ENCODE results near the gene LRRC73. TPM values are rescaled to one million over a fixed set of nuclear protein-coding genes. Genes with fewer than 3 reads are reported as not detected.
"Not testable (repeated sequence)": the region's sequence is repeated elsewhere in the genome, so short reads cannot be mapped to it uniquely, and the experiment has no call there.

Gene LRRC73
- total RNA-seq, 1 experiment from 2014 or later = 0.55 TPM

DNA sequence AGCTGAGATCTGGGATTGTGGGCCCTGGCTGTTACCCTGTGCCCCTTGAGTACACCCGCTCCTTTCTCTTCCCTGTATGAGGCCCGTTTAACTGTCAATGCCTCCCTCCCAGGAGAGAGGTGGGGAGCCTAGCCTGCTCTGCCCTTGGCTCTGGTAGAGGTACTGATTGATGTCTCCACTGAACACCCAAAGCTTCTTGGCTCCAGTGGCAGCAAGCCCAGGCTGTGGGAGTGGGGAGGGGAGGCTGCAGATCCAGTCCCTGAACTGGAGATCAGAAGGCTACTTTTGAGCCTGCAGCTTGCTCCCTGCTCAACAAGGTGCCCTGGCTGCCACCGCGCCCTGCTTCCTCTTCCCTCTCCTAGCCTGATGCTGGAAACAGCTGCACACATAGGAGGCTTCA, 7.5 kb downstream of the LRRC73 start:
- Histone ChIP-seq H3F3A (ENCODE audit: insufficient read depth, low read depth) (peaks cover 13% of the 10 kb centered on the region; the same call in 1 of the 2 replicates), H3K9me3 (ENCODE audit: insufficient read depth, low read depth) (no peaks in the 10 kb centered on the region), H2AFZ (no peak overlapping the region), H3K27ac (no peak overlapping the region), H4K20me1 (ENCODE audit: insufficient read depth) (no peaks in the 10 kb centered on the region; the same call in 1 of the 2 replicates), H3K4me2 (no peak overlapping the region), H3K36me3 (ENCODE audit: low read depth) (peaks cover 15% of the 10 kb centered on the region; the same call in 1 of the 2 replicates), H3K27me3 (ENCODE audit: insufficient read depth, low read depth) (no peaks in the 10 kb centered on the region), H3K9me2 (ENCODE audit: insufficient read depth) (no peaks in the 10 kb centered on the region), H3K4me1 (replicated peaks; ENCODE audit: insufficient read depth) (no peaks in the 10 kb centered on the region), H3K4me3 (no peak overlapping the region), H3K79me2 (ENCODE audit: low read depth) (no peaks in the 10 kb centered on the region; the same call in 1 of the 2 replicates)
- no peak for TF ChIP-seq EZH2 (IDR thresholded peaks at IDR 0.05; ENCODE audit: low read depth)
- TF ChIP-seq, protein P1, sequence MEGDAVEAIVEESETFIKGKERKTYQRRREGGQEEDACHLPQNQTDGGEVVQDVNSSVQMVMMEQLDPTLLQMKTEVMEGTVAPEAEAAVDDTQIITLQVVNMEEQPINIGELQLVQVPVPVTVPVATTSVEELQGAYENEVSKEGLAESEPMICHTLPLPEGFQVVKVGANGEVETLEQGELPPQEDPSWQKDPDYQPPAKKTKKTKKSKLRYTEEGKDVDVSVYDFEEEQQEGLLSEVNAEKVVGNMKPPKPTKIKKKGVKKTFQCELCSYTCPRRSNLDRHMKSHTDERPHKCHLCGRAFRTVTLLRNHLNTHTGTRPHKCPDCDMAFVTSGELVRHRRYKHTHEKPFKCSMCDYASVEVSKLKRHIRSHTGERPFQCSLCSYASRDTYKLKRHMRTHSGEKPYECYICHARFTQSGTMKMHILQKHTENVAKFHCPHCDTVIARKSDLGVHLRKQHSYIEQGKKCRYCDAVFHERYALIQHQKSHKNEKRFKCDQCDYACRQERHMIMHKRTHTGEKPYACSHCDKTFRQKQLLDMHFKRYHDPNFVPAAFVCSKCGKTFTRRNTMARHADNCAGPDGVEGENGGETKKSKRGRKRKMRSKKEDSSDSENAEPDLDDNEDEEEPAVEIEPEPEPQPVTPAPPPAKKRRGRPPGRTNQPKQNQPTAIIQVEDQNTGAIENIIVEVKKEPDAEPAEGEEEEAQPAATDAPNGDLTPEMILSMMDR (conservative IDR thresholded peaks at IDR 0.05) = no peak
- POLR2A ChIA-PET (ENCODE audit: unreplicated experiment) = no interaction called here
- no peak for DNase-seq
- intact Hi-C loops (cut with micrococcal nuclease; ENCODE audit: unreplicated experiment) = no loop called here
- no TSS peak for BruUV-seq (replicated peaks)
- CTCF ChIA-PET = no interaction called here

DNA sequence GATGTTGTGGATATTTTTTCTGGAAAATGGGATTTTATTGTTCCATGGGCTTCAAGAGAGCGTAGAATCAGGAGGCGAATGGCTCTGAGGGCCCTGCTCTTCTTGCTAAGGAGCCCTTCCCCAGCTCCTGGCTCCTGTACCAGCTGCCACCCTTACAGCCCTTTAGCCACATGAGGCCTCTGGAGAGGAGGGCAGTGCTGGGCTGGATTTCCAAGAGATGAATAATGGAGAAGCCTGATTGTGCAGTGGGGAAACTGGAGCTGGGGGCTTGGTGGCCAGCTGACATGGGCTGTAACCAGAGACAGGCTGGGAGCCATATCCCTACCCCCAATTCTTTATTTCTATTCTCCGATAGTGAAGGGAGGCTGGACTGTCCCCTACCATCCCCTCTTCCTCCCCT, 9.2 kb downstream of the LRRC73 start:
- intact Hi-C loops (cut with micrococcal nuclease; ENCODE audit: unreplicated experiment) = no loop called here
- Histone ChIP-seq H3K9me2 (ENCODE audit: insufficient read depth) (no peaks in the 10 kb centered on the region), H3K27ac (no peak overlapping the region), H3K79me2 (ENCODE audit: low read depth) (peaks cover 4% of the 10 kb centered on the region; the same call in 1 of the 2 replicates), H4K20me1 (ENCODE audit: insufficient read depth) (0 out of 2 replicates have a peak, but pooled peaks cover under 1% of the 10 kb centered on the region), H2AFZ (no peak overlapping the region), H3K4me3 (no peak overlapping the region), H3K27me3 (ENCODE audit: insufficient read depth, low read depth) (no peaks in the 10 kb centered on the region), H3K9me3 (ENCODE audit: insufficient read depth, low read depth) (no peaks in the 10 kb centered on the region), H3K4me2 (no peak overlapping the region), H3K36me3 (ENCODE audit: low read depth) (peaks cover 15% of the 10 kb centered on the region; the same call in 1 of the 2 replicates), H3K4me1 (replicated peaks; ENCODE audit: insufficient read depth) (peaks cover 14% of the 10 kb centered on the region), H3F3A (ENCODE audit: insufficient read depth, low read depth) (peaks cover 19% of the 10 kb centered on the region; the same call in 1 of the 2 replicates)
- CTCF ChIA-PET = no interaction called here
- no peak for DNase-seq
- POLR2A ChIA-PET (ENCODE audit: unreplicated experiment) = no interaction called here
- TF ChIP-seq, protein P1 (conservative IDR thresholded peaks at IDR 0.05) = no peak
- no peak for TF ChIP-seq EZH2 (IDR thresholded peaks at IDR 0.05; ENCODE audit: low read depth)
- BruUV-seq (replicated peaks) = no TSS peak

DNA sequence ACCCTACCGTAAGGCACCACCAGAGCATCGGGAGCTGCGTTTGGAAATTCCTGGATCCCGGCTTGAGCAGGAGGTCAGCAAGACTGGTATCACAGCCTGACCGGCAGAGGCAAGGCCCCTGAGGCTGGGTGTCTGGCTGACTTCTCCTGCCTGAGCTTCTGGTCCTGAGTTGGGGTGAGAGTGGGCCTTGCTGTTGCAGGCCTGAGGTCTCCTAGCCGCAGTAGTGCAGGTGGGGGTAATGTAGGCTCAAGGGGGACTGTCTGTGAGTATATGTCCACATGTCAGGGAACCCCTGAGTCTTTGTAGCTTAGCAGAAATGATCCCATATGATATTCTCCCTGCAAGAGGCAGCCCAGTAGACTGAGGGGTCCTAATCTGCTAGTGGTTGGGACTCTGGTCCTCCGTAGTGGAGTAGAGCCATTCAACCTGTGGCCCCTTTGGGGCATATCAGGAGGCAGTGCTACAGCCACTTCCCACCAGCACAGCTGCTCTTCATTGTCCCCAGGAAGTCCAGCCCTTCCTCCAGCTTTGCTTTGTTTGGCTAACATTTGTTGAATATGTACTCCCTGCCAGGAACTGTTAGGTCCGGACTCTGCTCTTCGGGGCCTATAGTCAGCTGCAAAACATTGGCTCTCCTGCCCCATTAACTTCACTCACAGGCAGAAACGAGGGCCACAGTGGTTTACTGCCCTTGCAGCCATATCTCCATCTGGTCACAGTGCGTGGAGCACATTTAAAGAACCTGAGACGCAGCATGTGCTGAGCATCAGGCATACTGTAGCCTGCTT, 10.9 kb downstream of the LRRC73 start:
- Histone ChIP-seq H3K27ac (no peak overlapping the region), H3K27me3 (ENCODE audit: insufficient read depth, low read depth) (no peaks in the 10 kb centered on the region), H3K79me2 (ENCODE audit: low read depth) (peaks cover 4% of the 10 kb centered on the region; the same call in 1 of the 2 replicates), H3K4me1 (replicated peaks; ENCODE audit: insufficient read depth) (peaks cover 28% of the 10 kb centered on the region), H3K9me3 (ENCODE audit: insufficient read depth, low read depth) (no peaks in the 10 kb centered on the region), H3K36me3 (ENCODE audit: low read depth) (peaks cover 15% of the 10 kb centered on the region; the same call in 1 of the 2 replicates), H2AFZ (no peak overlapping the region), H3K4me3 (no peak overlapping the region), H3F3A (ENCODE audit: insufficient read depth, low read depth) (peaks cover 27% of the 10 kb centered on the region; the same call in 1 of the 2 replicates), H4K20me1 (ENCODE audit: insufficient read depth) (0 out of 2 replicates have a peak, but pooled peaks cover 5% of the 10 kb centered on the region), H3K9me2 (ENCODE audit: insufficient read depth) (no peaks in the 10 kb centered on the region), H3K4me2 (no peak overlapping the region)
- TF ChIP-seq EZH2 (IDR thresholded peaks at IDR 0.05; ENCODE audit: low read depth) = no peak
- TF ChIP-seq, protein P1 (conservative IDR thresholded peaks at IDR 0.05) = no peak
- no peak for DNase-seq
- no TSS peak for BruUV-seq (replicated peaks)
- ChIA-PET CTCF (no interaction called here), POLR2A (ENCODE audit: unreplicated experiment) (no interaction called here)
- intact Hi-C loops (cut with micrococcal nuclease; ENCODE audit: unreplicated experiment) = loop anchor here (5.0 to 10.0 kb wide), 3 partner anchors 64 to 324 kb away; partner anchors contain the start of genes CRIP3 and SRF

DNA sequence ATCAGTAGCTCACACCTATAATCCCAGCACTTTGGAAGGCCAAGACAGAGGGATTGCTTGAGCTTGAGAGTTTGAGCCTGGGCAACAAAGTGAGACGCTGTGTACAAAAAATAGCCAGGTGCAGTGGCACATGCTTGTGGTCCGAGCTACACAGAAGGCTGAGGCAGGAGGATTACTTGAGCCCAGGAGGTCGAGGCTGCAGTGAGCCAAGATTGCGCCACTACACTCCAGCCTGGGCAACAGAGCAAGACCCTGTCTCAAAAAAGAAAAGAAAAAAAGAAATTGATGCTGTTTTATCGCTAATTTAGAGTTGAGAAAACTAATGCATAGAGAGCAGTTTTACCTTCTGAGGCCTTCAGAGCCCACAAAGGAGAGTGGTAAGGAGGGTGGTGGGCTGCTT, 11.9 kb downstream of the LRRC73 start:
- CTCF ChIA-PET = interaction anchor here (0.5 to 1.4 kb wide), 2 partner anchors 38 to 44 kb away, joined by 3 read pairs; no protein-coding TSS in a partner anchor
- peaks cover 28% of the 10 kb centered on the region for H3K4me1 ChIP-seq (replicated peaks; ENCODE audit: insufficient read depth)
- not testable (repeated sequence) for BruUV-seq (replicated peaks); H3K27me3 ChIP-seq (ENCODE audit: insufficient read depth, low read depth); H3K27ac ChIP-seq; H2AFZ ChIP-seq; H3K4me3 ChIP-seq; H3K79me2 ChIP-seq (ENCODE audit: low read depth); H3K4me2 ChIP-seq; H3K9me3 ChIP-seq (ENCODE audit: insufficient read depth, low read depth); DNase-seq; H3K9me2 ChIP-seq (ENCODE audit: insufficient read depth); H4K20me1 ChIP-seq (ENCODE audit: insufficient read depth)
- H3F3A ChIP-seq (ENCODE audit: insufficient read depth, low read depth) = peaks cover 27% of the 10 kb centered on the region; the same call in 1 of the 2 replicates
- H3K36me3 ChIP-seq (ENCODE audit: low read depth) = peaks cover 15% of the 10 kb centered on the region; the same call in 1 of the 2 replicates
- intact Hi-C loops (cut with micrococcal nuclease; ENCODE audit: unreplicated experiment) = loop anchor here (5.0 to 10.0 kb wide), 3 partner anchors 63 to 323 kb away; partner anchors contain the start of genes CRIP3 and SRF
- POLR2A ChIA-PET (ENCODE audit: unreplicated experiment) = interaction anchor here (0.6 kb wide), 1 partner anchor 62 kb away, joined by 3 read pairs; no protein-coding TSS in a partner anchor

All from PC-9 (cell line).